Mucosa of stomach (tissue), 1 donor: ENCODE data around the gene OR6B2.
"Not testable (repeated sequence)": the region's sequence is repeated elsewhere in the genome, so short reads cannot be mapped to it uniquely, and the experiment has no call there.

Experiments used
- H3K27me3 ChIP-seq: one replicate; pipeline ENCODE4 v1.7.0; 2013; ENCODE audit warnings: mild to moderate bottlenecking, low read length; ENCODE audit not compliant: control insufficient read depth, insufficient read depth
- H3K36me3 ChIP-seq: one replicate; pipeline ENCODE4 v1.7.0; 2013; ENCODE audit warnings: low read length; ENCODE audit not compliant: control insufficient read depth, insufficient read depth
- H3K4me1 ChIP-seq: one replicate; pipeline ENCODE4 v1.7.0; 2013; ENCODE audit warnings: mild to moderate bottlenecking, low read length; ENCODE audit not compliant: control insufficient read depth, insufficient read depth
- H3K4me3 ChIP-seq: one replicate; pipeline ENCODE4 v1.7.0; 2013; ENCODE audit warnings: low read length
- H3K9ac ChIP-seq: one replicate; pipeline ENCODE4 v1.7.0; 2013; ENCODE audit warnings: mild to moderate bottlenecking, low read length, moderate library complexity
- H3K9me3 ChIP-seq: one replicate; pipeline ENCODE4 v1.7.0; 2013; ENCODE audit warnings: mild to moderate bottlenecking, low read length, moderate library complexity; ENCODE audit not compliant: control insufficient read depth
- donor health status: Pancreatic carcinoma.

Gene OR6B2

DNA sequence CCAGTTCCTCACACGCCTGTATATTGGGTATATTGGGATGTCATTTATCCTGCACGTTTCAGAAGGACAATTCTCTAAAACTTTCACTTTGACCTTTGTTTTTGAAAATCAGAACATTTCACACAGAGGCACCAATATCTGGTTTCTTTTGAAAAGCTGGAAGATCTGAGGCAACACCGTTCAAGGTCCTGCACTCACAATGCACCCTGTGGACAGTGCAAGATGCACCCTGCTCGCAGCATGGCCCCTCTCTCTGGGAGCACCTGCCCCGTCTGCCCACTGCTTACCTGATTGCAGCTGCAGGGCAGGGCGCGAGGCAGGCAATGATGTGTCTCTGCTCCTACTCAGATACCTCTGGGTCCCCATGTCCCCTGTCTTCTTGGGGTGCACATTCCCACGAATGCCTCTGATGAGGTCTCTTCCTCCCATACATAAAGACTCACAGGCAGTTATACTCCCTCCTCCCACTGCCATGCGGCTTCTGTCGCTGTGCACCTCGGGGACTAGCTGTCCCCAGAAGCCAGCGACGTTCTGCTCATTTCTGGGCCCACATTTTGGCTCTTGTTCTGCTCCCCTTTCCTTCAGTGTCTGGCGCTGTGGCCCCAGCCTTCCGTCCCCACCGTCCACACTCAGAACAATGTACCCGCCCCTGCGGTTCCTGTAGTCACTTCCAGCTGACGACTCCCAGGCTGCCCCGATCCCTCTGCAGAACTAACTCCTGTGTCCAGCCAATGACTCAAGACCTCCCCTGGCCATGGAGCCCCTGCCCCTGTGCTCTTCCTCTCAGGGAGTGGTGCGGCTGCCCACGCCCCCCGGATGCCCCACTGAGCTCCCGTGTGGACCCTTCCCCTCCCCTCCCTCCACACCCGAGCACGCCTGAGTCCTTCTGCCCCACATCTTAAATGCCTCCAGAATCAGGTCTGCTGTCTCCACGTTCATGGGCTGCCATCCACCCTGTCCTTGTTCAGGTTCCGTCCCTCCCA lies 23.2 kb upstream of the OR6B2 start, which contains the start of gene OR6B3:
OR6B3 (minus strand) TSS at position 349 of the 983 bp plus-strand sequence.
- Histone ChIP-seq H3K36me3 (no peaks in the 10 kb centered on the region), H3K27me3 (peaks cover 26% of the 10 kb centered on the region), H3K9ac (no peak within 1 kb of the TSS), H3K9me3 (no peaks in the 10 kb centered on the region), H3K4me3 (no peak within 1 kb of the TSS), H3K4me1 (no peaks in the 10 kb centered on the region)

DNA sequence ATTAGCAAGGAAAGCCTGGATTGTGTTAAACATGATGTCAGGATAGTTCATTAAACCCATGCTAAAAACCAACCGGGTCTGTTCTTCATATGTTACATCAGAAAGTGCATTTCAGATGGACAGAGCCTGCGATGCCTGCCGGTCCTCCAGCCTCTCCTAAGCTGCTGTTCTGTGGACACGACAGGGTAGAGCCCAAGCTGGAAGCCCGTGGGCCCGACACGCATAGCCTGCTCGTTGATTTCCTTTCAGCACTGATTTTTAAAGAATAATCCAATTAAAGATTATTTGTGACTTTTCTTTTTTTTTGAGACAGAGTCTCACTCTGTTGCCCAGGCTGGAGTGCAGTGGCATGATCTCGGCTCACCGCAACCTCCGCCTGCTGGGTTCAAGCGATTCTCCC lies 22.3 kb upstream of the OR6B2 start:
- Histone ChIP-seq H3K27me3 (peaks cover 29% of the 10 kb centered on the region), H3K36me3 (no peaks in the 10 kb centered on the region), H3K9ac (no peak overlapping the region), H3K4me3 (no peak overlapping the region), H3K4me1 (no peaks in the 10 kb centered on the region), H3K9me3 (no peaks in the 10 kb centered on the region)

DNA sequence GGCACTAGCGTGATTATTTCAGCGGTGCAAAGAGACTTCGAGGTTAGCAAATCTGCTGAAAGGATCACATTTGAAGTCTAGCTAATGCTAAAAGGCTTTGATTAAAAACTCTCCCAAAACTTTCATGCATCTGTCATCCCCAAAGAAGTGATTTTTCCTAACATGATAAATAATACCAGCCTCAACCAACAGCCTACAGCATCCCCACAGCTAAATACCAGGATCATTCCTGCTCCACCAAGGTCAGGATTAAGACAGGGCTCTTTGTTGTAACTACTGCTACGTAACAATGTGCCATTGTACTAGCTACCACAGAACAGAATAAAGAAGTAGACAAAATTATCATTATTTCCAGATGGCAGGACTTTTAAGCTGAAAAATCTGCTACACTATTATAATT lies 21.5 kb upstream of the OR6B2 start:
- no peak overlapping the region for H3K9ac ChIP-seq
- no peak overlapping the region for H3K4me3 ChIP-seq
- no peaks in the 10 kb centered on the region for H3K4me1 ChIP-seq
- H3K27me3 ChIP-seq = peaks cover 24% of the 10 kb centered on the region
- H3K9me3 ChIP-seq = no peaks in the 10 kb centered on the region
- H3K36me3 ChIP-seq = no peaks in the 10 kb centered on the region

DNA sequence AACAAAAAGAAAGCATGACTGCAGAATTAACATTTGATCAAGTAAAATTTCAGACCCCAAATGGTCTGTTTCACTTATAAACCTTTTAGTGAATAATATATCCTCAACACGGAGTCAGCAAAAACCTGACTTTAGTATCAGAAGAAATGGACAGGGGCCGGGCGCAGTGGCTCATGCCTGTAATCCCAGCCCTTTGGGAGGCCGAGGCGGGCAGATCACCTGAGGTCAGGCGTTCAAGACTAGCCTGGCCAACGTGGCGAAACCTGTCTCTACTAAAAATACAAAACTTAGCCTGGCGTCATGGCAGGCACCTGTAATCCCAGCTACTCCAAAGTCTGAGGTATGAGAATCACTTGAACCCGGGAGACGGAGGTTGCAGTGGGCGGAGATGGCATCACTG lies 20.0 kb upstream of the OR6B2 start:
- Histone ChIP-seq H3K9ac (no peak overlapping the region), H3K4me1 (no peaks in the 10 kb centered on the region), H3K36me3 (no peaks in the 10 kb centered on the region), H3K27me3 (peaks cover 22% of the 10 kb centered on the region), H3K9me3 (no peaks in the 10 kb centered on the region), H3K4me3 (no peak overlapping the region)

DNA sequence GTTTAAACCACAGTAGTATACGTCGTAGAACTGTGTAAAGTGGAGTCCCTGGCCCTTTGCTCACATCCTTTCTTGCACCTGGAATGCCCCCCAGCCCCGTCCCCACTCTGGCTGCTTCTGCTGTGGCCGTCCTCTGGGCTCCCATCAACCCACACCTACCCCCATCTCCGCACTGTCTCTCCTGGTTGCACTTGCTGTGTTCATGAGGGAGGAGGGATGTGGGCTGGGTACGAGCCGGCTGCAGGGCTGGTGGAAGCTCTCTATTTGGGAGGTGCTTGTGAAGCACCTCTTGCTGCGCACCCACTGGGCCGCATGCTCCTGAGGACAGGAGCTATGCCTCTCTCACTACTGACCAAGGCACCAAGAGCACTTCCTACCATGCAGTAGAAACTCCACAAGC lies 18.0 kb upstream of the OR6B2 start:
- Histone ChIP-seq H3K4me1 (no peaks in the 10 kb centered on the region), H3K4me3 (no peak overlapping the region), H3K9ac (no peak overlapping the region), H3K9me3 (no peaks in the 10 kb centered on the region), H3K27me3 (peaks cover 9% of the 10 kb centered on the region), H3K36me3 (no peaks in the 10 kb centered on the region)

DNA sequence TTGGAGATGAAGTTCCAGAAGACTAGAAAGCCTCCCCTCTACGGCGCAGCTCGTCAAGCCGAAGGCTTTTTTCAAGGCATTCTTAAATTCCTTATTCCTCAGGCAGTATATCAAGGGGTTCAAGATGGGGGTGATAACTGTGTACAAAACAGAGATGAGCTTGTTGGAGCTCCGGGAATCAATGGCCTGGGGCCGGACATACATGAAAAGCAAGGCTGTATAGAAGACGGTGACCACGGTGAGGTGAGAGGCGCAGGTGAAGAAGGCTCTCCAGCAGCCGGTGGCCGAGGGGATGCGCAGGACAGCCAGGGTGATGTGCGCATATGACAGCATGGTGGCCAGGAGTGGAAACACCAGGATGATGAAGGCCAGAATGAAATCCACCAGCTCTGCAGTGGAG lies 14.9 kb upstream of the OR6B2 start:
- Histone ChIP-seq H3K4me3 (no peak overlapping the region), H3K27me3 (peaks cover 7% of the 10 kb centered on the region), H3K9ac (no peak overlapping the region), H3K9me3 (no peaks in the 10 kb centered on the region), H3K4me1 (no peaks in the 10 kb centered on the region), H3K36me3 (no peaks in the 10 kb centered on the region)

DNA sequence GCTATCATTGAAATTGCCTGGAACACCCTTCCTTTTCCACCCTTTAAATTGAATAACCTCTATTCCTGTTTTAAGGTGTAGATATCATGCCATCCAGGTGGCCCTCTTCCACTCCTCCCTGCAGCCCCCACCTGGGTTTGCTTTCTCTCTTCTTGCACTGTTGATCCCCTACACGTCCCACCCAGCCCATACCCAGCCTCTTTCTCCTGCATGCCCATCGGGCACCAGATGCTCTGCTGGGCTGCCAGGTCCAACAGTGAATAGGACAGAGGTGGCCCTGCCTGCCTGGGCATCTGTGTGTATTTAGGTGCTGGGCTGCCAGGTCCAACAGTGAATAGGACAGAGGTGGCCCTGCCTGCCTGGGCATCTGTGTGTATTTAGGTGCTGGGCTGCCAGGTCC lies 13.9 kb upstream of the OR6B2 start:
- H3K9ac ChIP-seq = not testable (repeated sequence)

DNA sequence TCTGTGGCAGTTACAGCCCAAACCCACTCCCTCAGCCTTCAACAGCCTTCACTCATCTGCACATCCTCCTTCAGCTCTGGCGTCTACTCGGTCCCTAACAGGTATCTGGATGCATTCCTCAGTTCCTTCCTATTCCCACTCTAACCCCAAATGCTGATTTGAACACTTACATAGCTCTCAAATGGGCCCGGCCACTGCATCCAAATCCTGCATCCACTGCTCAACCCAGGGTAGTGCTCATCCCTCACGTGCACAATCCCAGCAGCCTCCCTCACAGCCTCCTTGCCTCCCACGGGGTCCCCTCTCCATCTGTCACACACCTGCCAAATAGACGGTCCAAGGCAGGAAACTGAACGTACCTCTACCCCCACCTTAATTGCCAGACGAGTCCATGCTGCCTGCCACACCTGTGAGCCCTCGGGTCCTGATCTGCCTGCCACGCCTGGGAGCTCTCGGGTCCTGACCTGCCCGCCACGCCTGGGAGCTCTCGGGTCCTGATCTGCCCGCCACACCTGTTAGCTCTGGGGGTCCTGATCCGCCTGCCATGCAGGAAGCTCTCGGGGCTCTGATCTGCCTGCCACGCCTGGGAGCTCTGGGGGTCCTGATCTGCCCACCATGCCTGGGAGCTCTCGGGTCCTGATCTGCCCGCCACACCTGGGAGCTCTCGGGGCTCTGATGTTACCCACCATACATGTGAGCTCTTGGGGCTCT lies 13.2 kb upstream of the OR6B2 start:
- no peaks in the 10 kb centered on the region for H3K9me3 ChIP-seq
- no peak overlapping the region for H3K9ac ChIP-seq
- peaks cover 2% of the 10 kb centered on the region for H3K27me3 ChIP-seq
- H3K4me3 ChIP-seq = no peak overlapping the region
- H3K4me1 ChIP-seq = no peaks in the 10 kb centered on the region
- no peaks in the 10 kb centered on the region for H3K36me3 ChIP-seq

More for the DNA sequence above, 13.9 kb upstream of the OR6B2 start:
- not testable (repeated sequence) for H3K4me3 ChIP-seq, H3K36me3 ChIP-seq, H3K9me3 ChIP-seq, H3K4me1 ChIP-seq, H3K27me3 ChIP-seq

DNA sequence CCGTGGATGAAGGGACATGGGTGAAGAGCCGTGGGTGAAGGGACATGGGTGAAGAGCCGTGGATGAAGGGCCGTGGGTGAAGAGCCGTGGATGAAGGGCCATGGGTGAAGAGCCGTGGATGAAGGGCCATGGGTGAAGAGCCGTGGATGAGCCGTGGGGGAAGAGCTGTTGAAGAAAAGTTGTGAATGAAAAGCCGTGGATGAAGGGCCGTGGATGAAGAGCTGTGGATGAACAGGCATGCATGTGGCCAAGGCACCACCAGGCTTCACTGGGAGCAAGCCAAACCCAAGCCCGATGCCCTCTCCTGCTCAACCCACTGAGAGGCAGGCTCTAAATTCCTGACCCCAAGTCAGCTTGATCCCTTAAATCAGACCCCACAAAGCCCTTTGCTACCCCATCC lies 12.5 kb upstream of the OR6B2 start:
- Histone ChIP-seq H3K27me3 (no peaks in the 10 kb centered on the region), H3K4me1 (no peaks in the 10 kb centered on the region), H3K4me3 (no peak overlapping the region), H3K9me3 (no peaks in the 10 kb centered on the region), H3K36me3 (no peaks in the 10 kb centered on the region), H3K9ac (no peak overlapping the region)

DNA sequence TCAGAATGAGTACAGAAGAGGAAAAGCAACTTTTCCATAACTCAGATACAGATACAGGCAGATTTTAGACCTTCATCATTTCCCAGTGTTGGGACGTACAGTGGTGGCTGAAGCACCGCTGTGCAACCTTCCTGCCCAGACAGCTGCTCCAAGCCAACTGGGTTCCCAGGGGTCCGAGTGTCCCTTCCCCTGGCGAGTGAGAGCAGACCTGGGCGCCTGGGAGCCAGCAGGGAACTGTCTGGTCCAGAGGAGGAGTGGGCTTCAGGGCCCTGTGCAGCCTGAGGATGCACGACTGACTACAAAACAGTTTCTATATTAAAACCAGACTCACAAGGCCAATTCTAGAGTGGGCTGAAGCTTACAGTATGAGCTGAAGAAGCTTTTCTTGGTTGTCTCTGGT lies 11.1 kb upstream of the OR6B2 start:
- no peak overlapping the region for H3K9ac ChIP-seq
- no peaks in the 10 kb centered on the region for H3K36me3 ChIP-seq
- no peaks in the 10 kb centered on the region for H3K27me3 ChIP-seq
- no peaks in the 10 kb centered on the region for H3K4me1 ChIP-seq
- no peaks in the 10 kb centered on the region for H3K9me3 ChIP-seq
- H3K4me3 ChIP-seq = no peak overlapping the region

DNA sequence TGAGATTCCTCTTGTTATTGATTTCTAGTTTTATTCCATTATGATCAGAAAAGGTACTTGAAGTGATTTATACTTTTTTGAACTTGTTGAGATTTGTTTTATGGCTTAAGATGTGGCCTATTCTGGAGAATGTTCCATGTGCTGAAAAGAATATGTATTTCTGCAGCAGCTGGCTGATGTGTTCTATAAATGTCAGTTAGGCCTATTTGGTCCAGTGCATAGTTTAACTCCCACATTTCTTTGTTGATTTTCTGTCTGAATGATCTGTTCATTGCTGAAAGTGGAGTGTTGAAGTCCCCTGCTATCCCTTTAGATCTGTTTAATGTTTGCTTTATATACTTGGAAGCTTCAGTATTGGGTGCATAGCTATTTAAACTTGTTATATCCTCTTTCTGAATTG lies 7.1 kb upstream of the OR6B2 start:
- no peaks in the 10 kb centered on the region for H3K9me3 ChIP-seq
- H3K36me3 ChIP-seq = no peaks in the 10 kb centered on the region
- H3K27me3 ChIP-seq = peaks cover 9% of the 10 kb centered on the region
- no peak overlapping the region for H3K9ac ChIP-seq
- no peaks in the 10 kb centered on the region for H3K4me1 ChIP-seq
- no peak overlapping the region for H3K4me3 ChIP-seq

DNA sequence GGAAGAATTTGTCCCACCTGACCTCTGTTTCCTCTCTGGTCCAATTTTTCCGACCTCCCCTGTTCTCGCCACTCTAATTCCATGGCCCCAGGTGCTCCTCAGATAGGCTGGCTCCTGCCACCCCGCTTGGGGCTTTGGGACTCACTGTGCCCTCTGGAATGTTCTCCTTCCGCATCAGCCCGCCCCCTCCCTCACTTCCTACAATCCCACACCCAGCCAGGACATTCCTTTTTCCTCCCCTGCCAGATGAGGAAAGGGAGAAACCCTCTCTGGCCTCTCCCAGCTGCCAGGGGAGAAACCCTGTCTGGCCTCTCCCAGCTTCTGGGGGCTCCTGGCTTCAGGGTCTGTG lies 3.1 kb upstream of the OR6B2 start:
- H3K9ac ChIP-seq = no peak overlapping the region
- no peak overlapping the region for H3K4me3 ChIP-seq
- H3K9me3 ChIP-seq = no peaks in the 10 kb centered on the region
- peaks cover 9% of the 10 kb centered on the region for H3K27me3 ChIP-seq
- no peaks in the 10 kb centered on the region for H3K4me1 ChIP-seq
- H3K36me3 ChIP-seq = no peaks in the 10 kb centered on the region
